ENCODE measurements around the gene NHP2. TPM values are rescaled to one million over a fixed set of nuclear protein-coding genes. Genes with fewer than 3 reads are reported as not detected.

Gene NHP2
- total RNA-seq: 96.4 TPM

GRCh38 chr5:178153530-178154340 is at the start of gene NHP2:
TSS of gene NHP2 (minus strand) at chr5:178153885. CDS start at chr5:178153817, 68 bp downstream.

GRCh38 chr5:178187014-178187413 is 33.3 kb upstream of the NHP2 start, which contains the start of gene GMCL2:
TSS of gene GMCL2 (minus strand) at chr5:178187371. CDS start at chr5:178187299, 72 bp downstream.

GRCh38 chr5:178130576-178131445 is 22.9 kb downstream of the NHP2 start, which contains the start of gene RMND5B:
TSS of gene RMND5B (plus strand) at chr5:178131014. CDS start at chr5:178138120, 7,106 bp downstream.

GRCh38 chr5:178113141-178113787 is 40.4 kb downstream of the NHP2 start, which contains the start of gene N4BP3:
TSS of gene N4BP3 (plus strand) at chr5:178113532. CDS start at chr5:178119584, 6,052 bp downstream.

Other genes starting within 250 kb of the NHP2 start
- not detected for gene PROP1, start 157.6 kb downstream of the NHP2 start, total RNA-seq
- gene N4BP3, start 40.4 kb downstream of the NHP2 start, total RNA-seq: 9.7 TPM
- gene RMND5B, start 22.9 kb downstream of the NHP2 start, total RNA-seq: 31.6 TPM
- gene GMCL2, start 33.5 kb upstream of the NHP2 start, total RNA-seq: not detected
- gene HNRNPAB, start 50.6 kb upstream of the NHP2 start, total RNA-seq: 46.0 TPM
- 52.0 TPM for gene PHYKPL, start 78.9 kb upstream of the NHP2 start, total RNA-seq